Muscle of arm (tissue), 14 donors: ENCODE measurements around the gene GPSM3. TPM values are rescaled to one million over a fixed set of nuclear protein-coding genes. Genes with fewer than 3 reads are reported as not detected.
"Not testable (repeated sequence)": the region's sequence is repeated elsewhere in the genome, so short reads cannot be mapped to it uniquely, and the experiment has no call there.

ENCODE experiments used
- DNase-seq: peaks from one replicate; pipeline ENCODE4 v3.0.0-alpha.2; 2013
- long read RNA-seq, 11 donors: transcript quantifications; one replicate each; lab custom pipeline, GENCODE V29; 2026
- polyA plus RNA-seq, 12 donors: library from polyadenylated mRNA; unstranded; fragments of 120-200 nt; gene quantifications; one replicate each; pipeline ENCODE4 v1.2.1, GENCODE V29; 2013; ENCODE audit not compliant: insufficient read length in 12 of 12

The GPSM3 gene
- 10 to 100 TPM in 2 of 12 donors, 1 to 10 TPM in 9, not detected in 1; 4.5 to 18.0 (median 6.5) TPM for polyA plus RNA-seq
- long read RNA-seq, donor 1, partial matches to known transcripts: 0 of 3 reads
- long read RNA-seq, donor 1, other reads (novel, unspliced or antisense): 0 of 3 reads
- long read RNA-seq, donor 2, partial matches to known transcripts: 0 of 1 reads
- long read RNA-seq, donor 2, other reads (novel, unspliced or antisense): 0 of 1 reads
- long read RNA-seq, donor 3: 0 reads
- long read RNA-seq, donor 4, partial matches to known transcripts: 0 of 2 reads
- long read RNA-seq, donor 4, other reads (novel, unspliced or antisense): 0 of 2 reads
- long read RNA-seq, donor 5, partial matches to known transcripts: 0 of 2 reads
- long read RNA-seq, donor 5, other reads (novel, unspliced or antisense): 0 of 2 reads
- long read RNA-seq, donor 6, partial matches to known transcripts: 0 of 1 reads
- long read RNA-seq, donor 6, other reads (novel, unspliced or antisense): 0 of 1 reads
- long read RNA-seq, donor 7: 0 reads
- long read RNA-seq, donor 8, partial matches to known transcripts: 0 of 4 reads
- long read RNA-seq, donor 8, other reads (novel, unspliced or antisense): 0 of 4 reads
- long read RNA-seq, donor 9, partial matches to known transcripts: 5 of 10 reads
- long read RNA-seq, donor 9, other reads (novel, unspliced or antisense): 0 of 10 reads
- long read RNA-seq, donor 10, partial matches to known transcripts: 0 of 1 reads
- long read RNA-seq, donor 10, other reads (novel, unspliced or antisense): 0 of 1 reads
- long read RNA-seq, donor 11: 0 reads

- DNase-seq: no peak
These were observed at the start of gene GPSM3 for GRCh38 chr6:32192608-32193039. GPSM3 (minus strand) TSS chr6:32192643; CDS start chr6:32192513, 130 bp downstream.

- DNase-seq: no peak
These were observed 48.2 kb upstream of the GPSM3 start for GRCh38 chr6:32240686-32241085.

- no peak for DNase-seq
These were observed 47.0 kb upstream of the GPSM3 start for GRCh38 chr6:32239462-32239861.

- DNase-seq: no peak
These were observed 42.5 kb upstream of the GPSM3 start for GRCh38 chr6:32234934-32235333.

- DNase-seq: no peak
These were observed 34.0 kb upstream of the GPSM3 start for GRCh38 chr6:32226434-32226833.

GRCh38 chr6:32224696-32225095 is 32.3 kb upstream of the GPSM3 start:
- no peak for DNase-seq

GRCh38 chr6:32223258-32224235 is 31.1 kb upstream of the GPSM3 start, which contains the start of gene NOTCH4:
NOTCH4 (minus strand) TSS chr6:32224067; CDS start chr6:32223928, 139 bp downstream.
- DNase-seq: no peak

- no peak for DNase-seq
These were observed 30.1 kb upstream of the GPSM3 start for GRCh38 chr6:32222333-32223230.

- DNase-seq: no peak
These were observed 27.6 kb upstream of the GPSM3 start for GRCh38 chr6:32220021-32220420.

- DNase-seq: no peak
These were observed 25.7 kb upstream of the GPSM3 start for GRCh38 chr6:32218167-32218566.

GRCh38 chr6:32216998-32217397 is 24.6 kb upstream of the GPSM3 start:
- DNase-seq: no peak

GRCh38 chr6:32216285-32216684 is 23.8 kb upstream of the GPSM3 start:
- no peak for DNase-seq

- DNase-seq: no peak
These were observed 23.2 kb upstream of the GPSM3 start for GRCh38 chr6:32215617-32216016.

- DNase-seq: no peak
These were observed 21.7 kb upstream of the GPSM3 start for GRCh38 chr6:32214126-32214525.

- no peak for DNase-seq
These were observed 21.2 kb upstream of the GPSM3 start for GRCh38 chr6:32213649-32214048.

GRCh38 chr6:32212076-32212760 is 19.8 kb upstream of the GPSM3 start:
- no peak for DNase-seq

- not testable (repeated sequence) for DNase-seq
These were observed 19.0 kb upstream of the GPSM3 start for GRCh38 chr6:32211432-32211831.

- no peak for DNase-seq
These were observed 17.8 kb upstream of the GPSM3 start for GRCh38 chr6:32210191-32210601.

- no peak for DNase-seq
These were observed 16.6 kb upstream of the GPSM3 start for GRCh38 chr6:32208996-32209395.

- no peak for DNase-seq
These were observed 11.8 kb upstream of the GPSM3 start for GRCh38 chr6:32204268-32204715.
